HUDEP-2 (cell line): ENCODE data around the gene SLC51B.
"Not testable (repeated sequence)": the region's sequence is repeated elsewhere in the genome, so short reads cannot be mapped to it uniquely, and the experiment has no call there.

ENCODE experiments used
- DNase-seq, 76 experiments: peaks; one replicate each; lab custom pipeline; 2025; ENCODE audit not compliant: unreplicated experiment in 76 of 76; lab: John Stamatoyannopoulos, UW

SLC51B gene

DNA sequence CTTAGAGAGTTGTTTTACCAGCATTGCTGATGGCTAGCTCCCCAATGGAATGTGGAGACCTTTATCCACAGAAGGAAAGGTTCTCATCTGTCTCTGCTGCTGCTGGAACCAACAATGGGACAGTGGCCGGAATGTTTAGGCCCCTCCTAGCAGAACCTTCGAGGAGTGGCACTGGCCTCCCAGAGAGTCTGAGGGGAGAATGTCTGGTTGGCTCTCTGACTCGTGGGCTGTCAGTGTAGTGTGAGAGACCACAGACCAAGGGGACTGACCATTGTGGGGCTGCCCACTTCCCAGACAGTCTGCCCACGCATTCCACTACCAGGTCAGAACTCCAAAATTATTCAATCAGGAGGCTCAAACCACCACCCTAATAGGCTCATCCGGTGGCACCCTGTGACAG is 17.5 kb downstream of the SLC51B start:
- no peak for DNase-seq

DNA sequence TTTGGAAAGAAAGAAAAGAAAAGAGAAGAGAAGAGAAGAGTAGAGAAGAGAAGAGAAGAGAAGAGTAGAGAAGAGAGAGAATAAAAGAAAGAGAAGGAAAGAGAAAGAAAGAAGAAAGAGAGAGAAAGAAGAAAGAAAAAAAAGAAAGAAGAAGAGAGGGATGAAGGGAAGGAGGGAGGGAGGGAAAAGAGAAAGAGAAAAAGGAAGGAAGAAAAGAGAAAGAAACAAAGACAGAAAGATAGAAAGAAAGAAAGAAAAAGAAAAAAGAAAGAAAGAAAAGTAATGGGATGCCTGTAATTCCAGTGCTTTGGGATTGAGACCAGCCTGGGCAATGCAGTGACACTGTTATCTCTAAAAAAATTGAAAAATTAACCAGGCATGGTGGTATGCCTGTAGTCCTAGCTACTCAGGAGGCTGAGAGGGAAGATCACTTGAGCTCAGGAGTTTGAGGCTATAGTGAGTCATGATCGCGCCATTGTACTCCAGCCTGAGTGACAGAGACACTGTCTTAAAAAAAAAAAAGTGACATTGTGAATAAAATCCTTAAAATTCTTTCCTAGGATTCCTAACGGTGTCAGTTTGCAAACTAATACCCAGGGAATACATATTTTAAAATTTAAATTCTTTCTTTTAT is 20.9 kb downstream of the SLC51B start:
- DNase-seq, result no peak

DNA sequence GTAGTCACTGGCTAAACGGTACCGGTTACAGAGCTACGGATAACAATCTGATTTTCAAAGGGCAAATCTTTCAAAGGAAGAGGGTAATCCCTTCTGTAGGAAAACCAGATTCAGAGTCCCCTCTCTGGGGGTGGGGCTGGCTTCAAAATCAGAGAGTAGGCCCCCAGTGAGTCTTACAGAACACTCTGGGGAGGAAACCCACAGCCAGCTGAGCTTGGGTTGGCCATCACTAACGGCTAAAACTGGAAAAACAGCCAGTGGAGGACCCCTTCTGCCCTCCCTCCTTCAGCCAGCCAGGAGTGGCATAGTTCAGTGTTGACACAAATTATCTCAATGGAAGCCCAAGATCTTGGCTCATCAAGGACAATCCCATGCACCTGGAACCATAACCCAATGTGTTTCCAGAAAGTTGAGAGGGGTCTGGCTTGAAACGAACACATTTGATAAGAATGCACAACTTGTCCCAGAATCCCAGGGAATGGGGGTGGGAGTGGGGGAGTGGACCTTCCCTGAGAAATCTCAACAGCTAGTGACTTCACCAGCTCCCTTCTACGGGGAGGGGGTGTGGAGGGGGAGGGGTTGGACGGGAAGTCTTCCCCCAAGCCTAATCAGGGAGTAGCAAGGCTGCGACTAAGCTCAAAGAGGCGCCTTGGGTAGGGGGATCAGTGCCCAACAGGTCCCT is 21.6 kb downstream of the SLC51B start:
- DNase-seq, result no peak

DNA sequence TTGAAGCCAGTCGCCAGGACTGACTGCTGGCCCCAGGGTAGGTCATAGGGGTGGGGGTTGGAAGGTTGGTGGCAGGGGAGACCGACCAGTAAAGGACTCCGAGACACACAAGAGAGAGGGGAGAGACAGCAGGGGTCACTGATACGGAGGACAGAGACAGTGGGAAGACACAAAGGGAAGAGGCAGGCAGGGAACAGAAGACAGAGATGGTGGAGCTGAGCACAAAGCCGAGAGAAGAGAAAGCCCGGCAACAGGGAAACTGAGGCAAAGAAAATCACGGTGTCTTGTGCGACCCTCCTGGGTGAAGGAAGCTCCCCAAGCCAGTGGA is 22.1 kb downstream of the SLC51B start:
- no peak for DNase-seq

DNA sequence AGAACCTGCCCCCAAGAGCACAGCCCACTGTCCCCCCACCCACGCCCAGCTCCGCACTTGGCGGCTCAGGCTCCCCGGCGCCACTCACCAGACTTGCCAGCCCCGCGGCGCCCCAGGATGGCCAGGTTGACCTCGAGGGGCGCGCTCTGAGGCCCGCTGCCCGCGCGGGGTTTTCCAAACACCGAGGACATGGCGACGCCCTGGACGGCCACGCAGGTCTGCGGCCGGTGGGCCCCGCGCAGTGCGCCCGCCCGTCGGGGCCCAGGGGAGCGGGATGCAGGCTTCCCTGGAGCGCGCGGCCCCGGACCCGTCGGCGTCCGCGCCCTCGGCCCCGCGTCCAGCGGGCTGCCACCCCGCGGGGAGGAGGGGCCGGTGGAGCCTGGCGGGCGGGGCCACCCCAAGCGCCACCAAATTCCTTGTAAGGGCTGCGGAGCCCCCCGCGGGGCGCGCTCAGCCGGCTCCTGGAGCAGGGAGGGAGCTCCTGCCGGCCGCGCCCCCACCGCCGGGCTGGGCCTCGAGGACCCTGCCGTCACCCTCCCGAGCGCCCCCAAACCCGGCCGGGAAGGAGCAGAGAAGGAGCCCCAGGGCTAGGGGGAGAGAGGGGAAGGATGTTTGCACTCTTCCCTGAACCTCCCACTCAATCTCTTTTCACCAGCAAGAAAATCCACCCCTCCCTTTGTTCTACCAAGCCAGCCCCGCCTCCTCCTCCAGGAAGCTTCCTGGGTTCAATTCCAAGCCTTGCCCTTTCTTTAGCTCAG is 22.6 kb downstream of the SLC51B start, which contains the start of gene RASL12:
TSS of gene RASL12 (minus strand) at position 347 of the 758 bp plus-strand sequence. CDS start at position 191, 156 bp downstream.
- no peak for DNase-seq

DNA sequence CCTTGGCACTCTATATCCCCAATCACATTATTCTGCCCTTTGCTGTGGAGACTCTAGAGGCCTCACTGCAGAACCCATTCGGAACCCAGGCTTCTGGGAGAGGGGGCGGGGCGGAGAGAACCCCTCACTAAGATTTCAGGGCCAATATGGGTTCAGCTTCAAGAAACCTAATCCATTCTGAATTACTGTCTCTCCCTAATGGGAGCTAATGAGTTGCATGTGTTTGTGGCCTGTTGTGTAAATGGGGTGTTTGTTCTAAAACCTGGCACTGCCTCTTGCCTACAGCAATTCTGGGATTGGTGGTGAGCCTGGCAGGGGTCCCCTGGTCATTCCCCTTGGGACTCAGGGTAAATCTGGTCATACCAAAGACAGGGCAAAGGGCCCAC is 23.2 kb downstream of the SLC51B start:
- DNase-seq, result no peak

DNA sequence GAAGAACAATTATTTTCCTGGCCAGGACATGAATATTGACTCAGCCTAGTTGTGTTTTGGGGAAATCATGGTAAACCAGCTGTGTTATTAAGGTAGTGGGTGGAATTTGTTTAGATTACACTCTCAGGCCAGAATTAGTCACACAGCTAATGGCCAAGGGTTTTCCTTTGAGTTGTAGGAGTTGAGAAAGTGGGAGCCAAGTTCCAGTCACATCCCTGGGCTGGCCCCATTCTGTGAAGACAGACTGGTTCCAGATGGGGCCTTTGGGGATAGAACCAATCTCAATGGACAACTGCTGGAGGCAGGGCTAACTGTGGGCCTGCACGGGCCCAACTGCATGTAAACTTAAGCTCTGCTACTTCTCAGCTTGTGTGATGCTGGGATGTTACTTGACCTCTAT is 24.0 kb downstream of the SLC51B start:
- DNase-seq, result no peak

DNA sequence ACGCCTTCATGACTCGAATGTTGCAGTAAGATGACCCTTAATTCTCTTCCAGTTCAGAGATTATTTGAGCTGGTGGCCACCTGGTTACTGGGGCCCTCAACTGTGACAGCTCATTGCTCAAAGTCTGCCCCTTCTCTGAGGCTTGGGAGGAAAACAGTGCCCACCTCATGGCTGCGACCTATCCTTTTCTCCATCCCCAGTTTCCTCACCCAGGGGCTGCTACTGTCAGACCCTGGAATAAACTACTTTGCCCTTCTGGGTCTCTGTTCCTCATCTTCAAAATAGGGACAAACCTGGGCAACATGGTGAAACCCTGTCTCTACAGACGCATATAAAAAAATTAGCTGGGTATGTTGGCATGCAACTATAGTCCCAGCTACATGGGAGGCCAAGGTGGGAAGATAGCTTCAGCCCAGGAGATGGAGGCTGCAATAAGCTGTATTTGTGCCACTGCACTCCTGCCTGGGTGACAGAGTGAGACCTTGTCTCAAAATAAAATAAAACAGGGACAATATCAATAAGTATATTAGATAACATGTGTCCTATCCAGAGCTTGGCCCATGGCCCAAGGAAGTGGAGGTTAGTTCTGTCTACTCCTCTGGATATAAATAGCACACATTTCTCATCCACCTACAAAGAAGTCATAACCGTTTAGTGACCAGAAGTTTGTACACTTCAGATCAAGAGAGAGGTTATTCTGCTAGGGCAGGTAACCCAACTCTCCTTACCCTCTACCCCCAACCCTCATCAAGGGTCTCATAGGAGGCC is 24.8 kb downstream of the SLC51B start:
- no peak for DNase-seq

DNA sequence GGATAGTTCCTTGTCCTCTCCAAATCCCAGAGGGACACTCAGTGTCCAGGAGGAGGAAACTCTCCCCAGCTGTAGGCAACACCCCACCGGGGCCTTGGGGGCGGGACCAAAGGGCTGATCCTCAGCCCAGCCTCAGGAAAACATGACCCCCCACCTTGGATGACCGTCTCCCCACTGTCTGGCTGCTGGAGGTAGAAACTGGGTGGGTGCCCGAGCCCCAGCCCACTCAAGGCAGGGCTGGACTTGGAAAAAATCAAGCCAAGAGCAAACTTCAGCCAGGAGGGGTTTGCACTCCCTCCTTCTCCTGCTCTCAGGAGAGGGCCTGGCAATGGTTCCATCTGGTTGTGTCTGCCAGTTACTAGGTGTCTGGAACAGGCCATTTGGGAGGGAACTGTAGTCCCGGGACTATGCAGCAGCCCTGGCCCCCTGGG is 26.2 kb downstream of the SLC51B start:
- no peak for DNase-seq

DNA sequence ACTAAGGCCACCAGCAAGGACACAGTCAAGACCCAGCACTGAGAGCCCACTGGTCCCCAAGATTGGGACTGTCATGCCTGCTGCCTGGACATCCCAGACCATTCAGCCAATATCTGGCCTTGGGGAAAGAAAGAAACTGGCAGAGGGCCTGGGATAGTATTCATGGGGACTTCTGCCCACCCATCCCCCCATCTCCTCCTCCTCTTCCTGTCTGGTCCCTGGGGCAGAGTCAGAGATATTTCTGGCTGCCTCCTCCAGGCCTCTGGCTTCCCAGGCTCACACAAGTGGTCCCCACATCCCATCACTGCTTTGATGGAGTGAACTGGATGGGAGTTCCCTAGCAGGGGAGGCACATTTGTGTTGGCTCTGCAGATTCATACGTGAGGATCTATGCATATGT is 26.8 kb downstream of the SLC51B start:
- DNase-seq, result no peak

DNA sequence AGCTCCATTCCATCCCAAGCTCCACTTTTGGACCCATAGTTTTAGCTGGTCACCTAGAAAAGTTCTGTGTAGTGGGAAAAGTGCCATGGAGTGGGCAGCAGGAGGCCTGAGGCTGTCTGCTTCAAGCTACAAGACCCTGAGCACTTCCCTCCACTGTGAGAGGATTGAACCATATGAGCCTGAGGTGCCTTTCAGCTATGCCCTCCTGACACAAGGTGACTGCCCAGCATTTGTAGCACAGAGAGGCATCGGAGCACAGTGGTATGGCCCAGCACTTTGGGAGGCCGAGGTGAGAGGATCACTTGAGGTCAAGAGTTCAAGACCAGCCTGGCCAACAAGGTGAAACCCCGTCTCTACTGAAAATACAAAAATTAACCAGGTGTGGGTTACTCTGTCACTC is 27.4 kb downstream of the SLC51B start:
- DNase-seq, result no peak

DNA sequence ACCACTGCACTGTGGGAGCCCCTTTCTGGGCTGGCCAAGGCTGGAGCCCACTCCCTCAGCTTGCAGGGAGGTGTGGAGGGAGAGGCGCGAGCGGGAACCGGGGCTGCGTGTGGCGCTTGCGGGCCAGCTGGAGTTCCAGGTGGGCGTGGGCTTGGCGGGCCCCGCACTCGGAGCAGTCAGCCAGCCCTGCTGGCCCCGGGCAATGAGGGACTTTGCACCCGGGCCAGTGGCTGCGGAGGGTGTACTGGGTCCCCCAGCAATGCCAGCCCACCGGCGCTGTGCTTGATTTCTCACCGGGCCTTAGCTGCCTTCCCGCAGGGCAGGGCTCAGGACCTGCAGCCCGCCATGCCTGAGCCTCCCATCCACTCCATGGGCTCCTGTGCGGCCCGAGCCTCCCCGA is 29.8 kb downstream of the SLC51B start:
- not testable (repeated sequence) for DNase-seq

DNA sequence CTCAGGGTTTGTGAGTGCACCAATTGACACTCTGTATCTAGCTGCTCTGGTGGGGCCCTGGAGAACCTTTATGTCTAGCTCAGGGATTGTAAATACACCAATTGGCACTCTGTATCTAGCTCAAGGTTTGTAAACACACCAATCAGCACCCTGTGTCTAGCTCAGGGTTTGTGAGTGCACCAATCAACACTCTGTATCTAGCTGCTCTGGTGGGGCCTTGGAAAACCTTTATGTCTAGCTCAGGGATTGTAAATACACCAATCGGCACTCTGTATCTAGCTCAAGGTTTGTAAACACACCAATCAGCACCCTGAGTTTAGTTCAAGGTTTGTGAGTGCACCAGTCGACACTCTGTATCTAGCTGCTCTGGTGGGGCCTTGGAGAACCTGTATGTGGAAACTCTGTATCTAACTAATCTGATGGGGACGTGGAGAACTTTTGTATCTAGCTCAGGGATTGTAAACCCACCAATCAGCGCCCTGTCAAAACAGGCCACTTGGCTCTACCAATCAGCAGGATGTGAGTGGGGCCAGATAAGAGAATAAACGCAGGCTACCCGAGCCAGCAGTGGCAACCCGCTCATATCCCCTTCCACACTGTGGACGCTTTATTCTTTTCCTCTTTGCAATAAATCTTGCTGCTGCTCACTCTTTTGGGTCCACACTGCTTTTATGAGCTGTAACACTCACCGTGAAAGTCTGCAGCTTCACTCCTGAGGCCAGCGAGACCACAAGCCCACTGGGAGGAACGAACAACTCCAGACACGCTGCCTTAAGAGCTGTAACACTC is 30.6 kb downstream of the SLC51B start:
- not testable (repeated sequence) for DNase-seq

DNA sequence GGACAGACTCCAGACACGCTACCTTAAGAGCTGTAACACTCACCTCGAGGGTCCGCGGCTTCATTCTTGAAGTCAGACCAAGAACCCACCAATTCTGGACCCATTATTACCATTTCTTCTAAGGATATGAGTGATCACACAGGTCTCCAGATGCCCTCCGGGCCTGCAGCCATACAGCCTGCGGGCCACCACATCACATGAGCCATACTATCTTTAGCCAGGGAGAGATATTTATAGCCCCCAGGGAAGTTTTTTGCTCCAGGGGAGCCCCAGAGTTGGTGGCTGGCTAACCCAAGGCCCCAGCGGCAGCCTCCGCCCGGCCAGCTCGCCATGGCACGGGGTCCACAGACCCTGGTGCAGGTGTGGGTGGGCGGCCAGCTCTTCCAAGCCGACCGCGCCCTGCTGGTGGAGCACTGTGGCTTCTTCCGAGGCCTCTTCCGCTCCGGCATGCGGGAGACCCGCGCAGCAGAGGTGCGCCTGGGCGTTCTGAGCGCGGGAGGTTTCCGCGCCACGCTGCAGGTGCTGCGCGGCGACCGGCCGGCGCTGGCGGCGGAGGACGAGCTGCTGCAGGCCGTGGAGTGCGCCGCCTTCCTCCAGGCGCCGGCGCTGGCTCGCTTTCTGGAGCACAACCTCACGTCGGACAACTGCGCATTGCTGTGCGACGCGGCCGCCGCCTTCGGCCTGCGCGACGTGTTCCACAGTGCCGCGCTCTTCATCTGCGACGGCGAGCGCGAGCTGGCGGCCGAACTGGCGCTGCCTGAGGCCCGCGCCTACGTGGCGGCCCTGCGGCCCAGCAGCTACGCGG is 31.5 kb downstream of the SLC51B start, which contains the start of gene KBTBD13:
TSS of gene KBTBD13 (plus strand) at position 261 of the 805 bp plus-strand sequence. CDS start at position 331, 70 bp downstream.
- no peak for DNase-seq

DNA sequence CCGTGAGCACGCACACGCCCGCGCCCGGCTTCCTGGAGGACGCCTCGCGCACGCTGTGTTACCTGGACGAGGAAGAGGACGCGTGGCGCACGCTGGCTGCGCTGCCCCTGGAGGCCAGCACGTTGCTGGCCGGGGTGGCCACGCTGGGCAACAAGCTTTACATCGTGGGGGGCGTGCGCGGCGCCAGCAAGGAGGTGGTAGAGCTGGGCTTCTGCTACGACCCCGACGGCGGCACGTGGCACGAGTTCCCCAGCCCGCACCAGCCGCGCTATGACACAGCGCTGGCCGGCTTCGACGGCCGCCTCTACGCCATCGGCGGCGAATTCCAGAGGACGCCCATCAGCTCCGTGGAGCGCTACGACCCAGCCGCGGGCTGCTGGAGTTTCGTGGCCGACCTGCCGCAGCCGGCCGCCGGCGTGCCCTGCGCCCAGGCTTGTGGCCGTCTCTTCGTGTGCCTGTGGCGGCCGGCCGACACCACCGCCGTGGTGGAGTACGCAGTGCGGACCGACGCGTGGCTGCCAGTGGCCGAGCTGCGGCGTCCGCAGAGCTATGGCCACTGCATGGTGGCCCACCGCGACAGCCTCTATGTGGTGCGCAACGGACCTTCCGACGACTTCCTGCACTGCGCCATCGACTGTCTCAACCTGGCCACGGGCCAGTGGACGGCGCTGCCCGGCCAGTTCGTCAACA is 32.2 kb downstream of the SLC51B start:
- no peak for DNase-seq

DNA sequence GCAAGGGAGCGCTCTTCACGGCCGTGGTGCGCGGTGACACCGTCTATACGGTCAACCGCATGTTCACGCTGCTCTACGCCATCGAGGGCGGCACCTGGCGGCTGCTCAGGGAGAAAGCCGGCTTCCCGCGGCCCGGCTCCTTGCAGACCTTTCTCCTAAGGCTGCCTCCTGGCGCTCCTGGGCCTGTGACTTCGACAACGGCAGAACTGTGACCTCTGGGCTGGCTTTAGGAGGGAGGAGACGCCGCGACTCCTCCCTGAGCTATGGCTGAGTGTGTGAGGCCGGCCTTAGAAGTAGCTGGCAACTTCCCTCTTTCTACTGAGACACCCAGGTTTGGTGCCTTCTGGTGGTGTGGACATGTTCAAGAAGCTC is 32.8 kb downstream of the SLC51B start:
- DNase-seq, result peak in 21 of 76 experiments; percentile 3 to 36 (median 13)

DNA sequence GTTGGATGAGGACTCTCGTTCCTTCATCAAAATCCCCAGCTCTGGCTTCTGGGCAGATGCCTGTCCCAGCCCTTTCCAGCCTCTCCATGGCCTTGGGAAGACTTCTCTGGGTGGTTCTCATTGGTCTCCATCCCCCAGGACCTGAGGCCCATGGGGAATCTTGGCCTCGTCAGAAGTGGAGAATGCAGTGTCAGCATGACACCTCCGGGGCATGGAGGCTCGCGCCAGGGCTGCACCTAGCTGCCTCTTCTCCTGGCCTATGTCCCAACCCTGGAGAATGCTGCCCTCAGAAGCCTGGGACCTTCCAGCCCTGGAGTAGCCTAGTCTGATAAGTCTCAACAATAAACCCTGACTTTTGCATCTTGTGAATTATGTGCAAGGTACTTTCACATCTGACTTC is 34.4 kb downstream of the SLC51B start:
- DNase-seq, result no peak

DNA sequence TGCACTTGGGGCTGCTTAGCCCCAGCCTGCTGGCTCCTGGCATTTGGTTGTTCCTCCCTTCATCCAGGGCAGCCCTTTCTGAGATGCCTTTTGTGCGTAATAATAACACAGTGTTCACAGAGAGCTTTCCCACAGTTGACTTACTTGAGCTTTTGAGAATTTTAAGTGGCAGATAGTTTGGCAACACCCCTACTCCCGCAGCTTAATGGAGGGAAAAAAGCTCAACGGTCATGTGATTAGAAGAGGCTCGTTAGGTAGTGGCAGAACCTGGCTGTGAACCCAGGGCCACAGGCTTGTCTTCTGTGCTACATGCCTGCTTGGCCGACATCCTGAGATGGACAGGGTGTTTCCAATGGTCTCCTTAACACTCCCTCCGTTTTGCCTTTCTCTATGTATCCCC is 36.1 kb downstream of the SLC51B start:
- no peak for DNase-seq

DNA sequence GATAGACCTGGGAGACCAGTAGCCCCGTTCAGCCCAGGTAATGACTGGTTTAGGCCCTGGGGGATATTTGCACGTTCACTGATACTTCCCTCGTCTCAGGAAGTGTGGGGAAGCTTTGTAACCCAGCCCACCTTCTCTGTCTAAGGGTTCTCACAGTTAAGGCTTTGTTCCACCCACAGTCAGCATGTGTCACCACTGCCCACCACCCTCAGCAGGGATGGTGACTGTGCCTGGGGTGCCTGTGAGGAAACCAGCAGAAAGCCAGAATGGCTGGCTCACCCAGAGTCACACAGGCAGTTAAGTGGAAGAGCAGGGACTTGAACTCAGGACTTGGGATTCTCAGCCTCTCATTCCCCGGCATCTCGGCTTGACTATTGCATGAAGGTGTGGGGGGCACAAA is 36.6 kb downstream of the SLC51B start:
- DNase-seq, result no peak
